Thyroid gland (tissue), 4 donors: ENCODE data around the gene KITLG. TPM values are rescaled to one million over a fixed set of nuclear protein-coding genes. Genes with fewer than 3 reads are reported as not detected.

Experiments
- DNase-seq, 2 donors: peaks; one replicate each; pipeline ENCODE4 v3.0.0-alpha.2; 2019
- H3K27ac ChIP-seq, 3 donors: fragments of 200-600 bp; sonication (generic); 1 replicate in 2 of 3; 2 replicates in 1 of 3; pipeline ENCODE4 v1.5.1; 2016 to 2019; ENCODE audit warnings: mild to moderate bottlenecking in 1 of 3, moderate library complexity in 1 of 3
- H3K27me3 ChIP-seq: fragments of 200-600 bp; sonication (generic); one replicate; pipeline ENCODE4 v1.5.1; 2019
- H3K36me3 ChIP-seq, 2 donors: fragments of 200-600 bp; sonication (generic); one replicate each; pipeline ENCODE4 v1.5.1; 2016 to 2019
- H3K4me1 ChIP-seq, 2 donors: fragments of 200-600 bp; sonication (generic); one replicate each; pipeline ENCODE4 v1.5.1; 2017 to 2019
- H3K4me3 ChIP-seq, 3 donors: fragments of 200-600 bp; sonication (generic); replicated peaks in 1 of 3; 1 replicate in 2 of 3; 2 replicates in 1 of 3; pipeline ENCODE4 v1.5.1; 2016; ENCODE audit warnings: mild to moderate bottlenecking in 1 of 3
- H3K9me3 ChIP-seq: fragments of 200-600 bp; sonication (generic); one replicate; pipeline ENCODE4 v1.5.1; 2017
- POLR2A ChIP-seq, 2 donors: fragments of 450-650 bp; IDR thresholded peaks; one replicate each; pipeline ENCODE4 v1.6.1; 2017; ENCODE audit warnings: antibody characterized with exemption in 2 of 2, mild to moderate bottlenecking in 2 of 2, moderate library complexity in 1 of 2
- WGBS, 2 donors: methylation state at CpG; one replicate each; pipeline ENCODE4 v1.1.5; 2017; 5-methylcytosine and 5-hydroxymethylcytosine counted together
- intact Hi-C: fragments of 100-400 bp; cut with DNase I; formaldehyde crosslinking; loops from one replicate; pipeline ENCODE4 v1.15.1; 2023
- total RNA-seq, 4 donors: library from RNA; depleted of rRNA; stranded (reverse); fragments of >200 nt; gene quantifications; one replicate each; pipeline ENCODE4 v1.2.3, GENCODE V29; 2016
- TF ChIP-seq, protein P1 (sequence below), 6 experiments: fragments of 200-600 bp in 3 of 6; fragments of 450-650 bp in 3 of 6; sonication (generic) in 3 of 6; IDR thresholded peaks; one replicate each; pipeline ENCODE4 v1.5.1; 2016 to 2019; ENCODE audit warnings: antibody characterized with exemption in 6 of 6, mild to moderate bottlenecking in 2 of 6, inconsistent platforms in 1 of 6, moderate library complexity in 1 of 6

The KITLG gene
- total RNA-seq, 4 donors from 2014 or later, result 6.8 to 10.3 (median 8.4) TPM

DNA sequence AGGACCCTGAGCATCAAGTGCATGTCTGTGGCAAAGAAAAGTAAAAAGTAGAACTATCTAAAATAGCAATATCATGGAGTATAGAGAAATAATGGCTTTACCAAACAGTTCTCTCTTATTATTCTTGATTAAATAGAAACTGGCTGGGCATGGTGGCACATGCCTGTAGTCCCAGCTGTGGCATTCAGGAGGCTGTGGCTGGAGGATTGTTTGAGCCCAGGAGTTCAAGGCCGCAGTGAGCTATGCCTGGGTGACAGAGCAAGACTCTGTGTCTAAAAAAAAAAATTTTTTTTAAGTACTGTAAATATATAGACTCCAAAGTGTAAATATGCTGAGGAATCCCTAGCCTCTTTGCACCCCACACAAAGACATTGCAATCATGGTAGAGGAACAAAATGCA, 121.9 kb downstream of the KITLG start:
- intact Hi-C loops, result no loop called here
- 79 to 83% methylated on average over 1 of the region's 1 CpG for WGBS, 2 donors
- TF ChIP-seq, protein P1, sequence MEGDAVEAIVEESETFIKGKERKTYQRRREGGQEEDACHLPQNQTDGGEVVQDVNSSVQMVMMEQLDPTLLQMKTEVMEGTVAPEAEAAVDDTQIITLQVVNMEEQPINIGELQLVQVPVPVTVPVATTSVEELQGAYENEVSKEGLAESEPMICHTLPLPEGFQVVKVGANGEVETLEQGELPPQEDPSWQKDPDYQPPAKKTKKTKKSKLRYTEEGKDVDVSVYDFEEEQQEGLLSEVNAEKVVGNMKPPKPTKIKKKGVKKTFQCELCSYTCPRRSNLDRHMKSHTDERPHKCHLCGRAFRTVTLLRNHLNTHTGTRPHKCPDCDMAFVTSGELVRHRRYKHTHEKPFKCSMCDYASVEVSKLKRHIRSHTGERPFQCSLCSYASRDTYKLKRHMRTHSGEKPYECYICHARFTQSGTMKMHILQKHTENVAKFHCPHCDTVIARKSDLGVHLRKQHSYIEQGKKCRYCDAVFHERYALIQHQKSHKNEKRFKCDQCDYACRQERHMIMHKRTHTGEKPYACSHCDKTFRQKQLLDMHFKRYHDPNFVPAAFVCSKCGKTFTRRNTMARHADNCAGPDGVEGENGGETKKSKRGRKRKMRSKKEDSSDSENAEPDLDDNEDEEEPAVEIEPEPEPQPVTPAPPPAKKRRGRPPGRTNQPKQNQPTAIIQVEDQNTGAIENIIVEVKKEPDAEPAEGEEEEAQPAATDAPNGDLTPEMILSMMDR (IDR thresholded peaks at IDR 0.05), result no peak
- no peak for TF ChIP-seq POLR2A (IDR thresholded peaks at IDR 0.05)

DNA sequence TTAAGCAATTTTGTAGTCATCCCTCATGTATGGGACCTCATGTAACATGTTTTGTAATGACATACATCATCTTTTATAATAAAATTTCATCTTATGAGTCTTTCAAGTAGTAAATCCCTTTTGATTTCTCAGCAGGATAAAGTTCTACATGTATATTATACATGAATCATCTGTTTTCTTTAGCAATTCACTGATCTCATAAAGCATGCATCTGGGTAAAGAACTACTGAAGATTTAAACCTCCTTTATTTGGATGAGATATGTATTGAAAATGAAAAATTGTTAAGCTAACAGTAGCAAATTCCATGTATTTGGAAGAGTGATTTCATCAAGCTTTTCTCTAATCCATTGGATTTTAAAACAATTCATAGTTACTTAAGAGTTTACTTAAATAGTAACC, 126.9 kb downstream of the KITLG start:
- H3K4me1 ChIP-seq, result no peaks in the 10 kb centered on the region
- no peaks in the 10 kb centered on the region for H3K9me3 ChIP-seq
- H3K27ac ChIP-seq, result no peak overlapping the region
- no peaks in the 10 kb centered on the region for H3K27me3 ChIP-seq
- no peak for DNase-seq
- TF ChIP-seq, protein P1 (IDR thresholded peaks at IDR 0.05), result no peak
- no peak for TF ChIP-seq POLR2A (IDR thresholded peaks at IDR 0.05)
- no peaks in the 10 kb centered on the region for H3K36me3 ChIP-seq
- no peak overlapping the region for H3K4me3 ChIP-seq
- intact Hi-C loops, result no loop called here

More for the DNA sequence above, 121.9 kb downstream of the KITLG start:
- H3K27ac ChIP-seq, result no peak overlapping the region
- H3K27me3 ChIP-seq, result no peaks in the 10 kb centered on the region
- H3K9me3 ChIP-seq, result no peaks in the 10 kb centered on the region
- no peak for DNase-seq
- H3K4me1 ChIP-seq, result no peaks in the 10 kb centered on the region
- no peaks in the 10 kb centered on the region for H3K36me3 ChIP-seq
- no peak overlapping the region for H3K4me3 ChIP-seq

DNA sequence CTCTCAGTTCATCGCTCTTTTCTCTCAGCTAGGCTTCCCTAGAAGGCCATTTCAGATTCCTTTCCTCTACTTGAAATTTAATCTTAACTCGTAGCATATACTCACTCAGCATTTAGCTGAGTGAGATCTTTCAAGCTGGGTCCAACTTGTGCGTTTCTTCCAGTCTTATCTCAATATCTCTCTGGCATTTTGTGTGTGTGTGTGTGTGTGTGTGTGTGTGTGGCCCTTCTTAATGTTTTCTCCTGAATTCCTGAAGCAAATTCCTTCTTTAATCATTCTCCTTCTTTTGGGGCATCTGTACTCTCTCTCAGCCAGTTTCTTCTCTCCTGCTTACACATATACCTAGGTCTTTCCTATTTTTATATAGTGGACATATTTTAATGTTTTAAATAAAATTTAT, 129.1 kb downstream of the KITLG start:
- Histone ChIP-seq H3K27ac (no peak overlapping the region), H3K4me1 (no peaks in the 10 kb centered on the region), H3K4me3 (no peak overlapping the region), H3K36me3 (no peaks in the 10 kb centered on the region), H3K27me3 (no peaks in the 10 kb centered on the region), H3K9me3 (no peaks in the 10 kb centered on the region)
- 69% methylated on average over 3 of the region's 3 CpGs for WGBS, 2 donors
- DNase-seq, result no peak
- no peak for TF ChIP-seq POLR2A (IDR thresholded peaks at IDR 0.05)
- TF ChIP-seq, protein P1 (IDR thresholded peaks at IDR 0.05), result no peak
- intact Hi-C loops, result no loop called here

DNA sequence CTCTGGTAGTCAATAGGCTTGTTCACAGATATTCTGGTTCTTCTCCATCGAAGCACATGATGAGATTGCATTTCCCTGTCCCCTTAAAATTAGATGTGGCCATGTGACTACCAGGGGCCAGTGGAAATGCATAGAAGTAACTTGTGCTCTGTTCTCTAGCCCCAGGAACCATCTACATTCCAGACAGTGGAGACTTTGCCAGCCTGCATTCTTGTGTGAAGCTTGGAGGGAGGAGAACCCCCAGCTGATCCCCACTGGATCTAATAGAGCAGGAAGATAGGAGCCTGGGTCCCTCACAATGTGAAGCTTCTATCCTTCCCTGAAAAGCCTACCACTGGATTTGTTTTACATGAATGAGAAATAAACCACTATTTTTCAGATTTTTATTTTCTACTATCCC, 130.1 kb downstream of the KITLG start:
- Histone ChIP-seq H3K27ac (no peak overlapping the region), H3K4me3 (no peak overlapping the region), H3K4me1 (no peaks in the 10 kb centered on the region), H3K9me3 (no peaks in the 10 kb centered on the region), H3K36me3 (no peaks in the 10 kb centered on the region), H3K27me3 (no peaks in the 10 kb centered on the region)
- no peak for DNase-seq
- WGBS, 2 donors, result 90 to 95% methylated on average over 1 of the region's 1 CpG
- intact Hi-C loops, result no loop called here
- TF ChIP-seq POLR2A (IDR thresholded peaks at IDR 0.05), result no peak
- TF ChIP-seq, protein P1 (IDR thresholded peaks at IDR 0.05), result no peak

DNA sequence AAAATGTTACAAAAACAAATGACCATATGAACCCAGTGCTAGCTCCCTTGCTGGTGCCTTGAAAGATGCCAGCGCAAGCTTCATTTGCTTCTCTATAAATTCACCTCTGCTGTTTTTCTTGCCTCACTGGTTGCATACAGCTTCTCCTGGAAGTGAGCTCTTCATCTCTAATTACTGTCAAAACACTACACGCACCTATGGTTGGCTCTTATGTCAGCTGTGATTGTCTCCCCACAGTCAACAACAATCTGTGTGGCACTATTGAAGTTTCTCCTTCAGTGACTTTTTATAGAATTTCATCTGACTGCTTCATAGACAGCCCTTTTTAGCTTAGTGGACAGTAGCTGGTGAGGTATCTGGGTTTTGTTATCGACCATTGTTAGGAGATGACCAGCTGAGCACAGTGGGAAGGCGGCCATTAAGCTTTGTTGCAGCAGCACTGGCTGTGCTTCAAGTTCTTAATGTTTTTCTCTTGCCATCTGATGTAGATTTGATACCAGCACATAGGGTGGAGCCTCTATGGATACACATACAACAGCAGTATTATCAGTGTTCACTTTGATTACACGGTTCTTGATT, 131.8 kb downstream of the KITLG start:
- Histone ChIP-seq H3K36me3 (no peaks in the 10 kb centered on the region), H3K27ac (no peak overlapping the region), H3K4me3 (no peak overlapping the region), H3K27me3 (no peaks in the 10 kb centered on the region), H3K4me1 (no peaks in the 10 kb centered on the region), H3K9me3 (no peaks in the 10 kb centered on the region)
- intact Hi-C loops, result no loop called here
- no peak for TF ChIP-seq POLR2A (IDR thresholded peaks at IDR 0.05)
- TF ChIP-seq, protein P1 (IDR thresholded peaks at IDR 0.05), result no peak
- DNase-seq, result no peak
- 67 to 69% methylated on average over 5 of the region's 5 CpGs for WGBS, 2 donors
